Astrocyte of the spinal cord (primary cell): Measurements from ENCODE around the gene FRYL.

Experiments
- DNase-seq: peaks from one replicate; pipeline ENCODE4 v3.0.0; 2011; ENCODE audit warnings: low read depth, low spot score
- H3K4me3 ChIP-seq: 2 replicates; pipeline ENCODE4 v1.5.1; 2011; ENCODE audit warnings: low read depth, mild to moderate bottlenecking, low read length, moderate library complexity
- CTCF ChIP-seq: IDR thresholded peaks from 2 replicates; pipeline ENCODE4 v1.5.1; 2012; ENCODE audit warnings: low read depth, mild to moderate bottlenecking, low read length, inconsistent platforms
- in situ Hi-C: cut with HindIII; loops from 2 replicates; pipeline ENCODE4 v1.10.0; 2017; ENCODE audit warnings: low sequenced_read_pairs

FRYL gene

DNA sequence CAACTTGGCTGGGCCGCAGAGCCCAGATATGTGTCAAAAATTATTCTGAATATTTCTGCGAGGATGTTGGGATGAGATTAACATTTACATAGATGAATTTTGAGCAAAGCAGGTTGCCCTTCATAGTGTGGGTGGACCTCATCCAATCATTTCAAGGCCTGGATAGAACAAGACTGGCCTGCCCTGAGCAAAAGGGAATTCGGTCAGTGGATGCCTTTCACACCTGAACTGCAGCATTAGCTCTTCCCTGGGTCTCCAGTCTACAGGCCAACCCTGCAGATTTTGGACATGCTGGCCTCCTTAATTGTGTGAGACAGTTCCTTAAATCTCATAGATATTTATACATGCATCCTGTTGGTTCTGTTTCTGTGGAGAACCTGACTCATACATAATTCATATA, 329.3 kb downstream of the FRYL start:
- in situ Hi-C loops, result no loop called here
- H3K4me3 ChIP-seq, result no peak overlapping the region

DNA sequence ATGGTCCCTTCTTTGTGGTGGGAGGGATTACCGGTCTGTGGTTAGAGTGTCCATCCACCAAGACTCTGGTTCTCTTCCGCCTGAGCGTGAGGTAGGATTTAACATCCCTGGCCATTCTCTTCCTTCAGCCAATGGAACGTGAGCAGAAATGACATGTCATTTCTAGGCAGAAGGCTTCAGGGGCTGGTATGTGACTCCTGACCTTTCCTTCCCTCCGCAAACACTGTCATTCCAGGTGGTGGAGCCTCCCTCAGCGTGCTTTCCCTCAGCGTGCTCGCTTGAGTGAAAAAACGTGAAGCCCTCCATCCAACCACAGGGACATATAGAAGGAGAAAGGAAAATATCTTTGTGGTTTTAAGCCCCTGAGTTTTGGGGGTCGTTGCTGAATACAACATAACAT, 330.9 kb downstream of the FRYL start:
- DNase-seq, result no peak
- in situ Hi-C loops, result no loop called here
- no peak overlapping the region for H3K4me3 ChIP-seq
- TF ChIP-seq CTCF, result no peak

More for the DNA sequence above, 329.3 kb downstream of the FRYL start:
- no peak for DNase-seq
- TF ChIP-seq CTCF, result no peak
